Measurements from ENCODE around the gene FBXL13. TPM values are rescaled to one million over a fixed set of nuclear protein-coding genes. Genes with fewer than 3 reads are reported as not detected.
"Not testable (repeated sequence)": the region's sequence is repeated elsewhere in the genome, so short reads cannot be mapped to it uniquely, and the experiment has no call there.

Gene FBXL13
- total and polyA plus RNA-seq, 2 of the 8 experiments (the other 6 are each of a cell fraction or from before 2014, with no cell fraction given), result 1.2 to 2.8 TPM

- H2AFZ ChIP-seq (ENCODE audit: low read length); H3K27me3 ChIP-seq (replicated peaks in 1 of 4; ENCODE audit: control insufficient read depth in 3 of 4, extremely low read depth in 1 of 4, insufficient read depth in 3 of 4, low read length in 3 of 4); H3K23ac ChIP-seq (ENCODE audit: insufficient read length); H2BK12ac ChIP-seq (ENCODE audit: low read depth, low read length); H3K18ac ChIP-seq (ENCODE audit: extremely low read depth, low read length); H4K20me1 ChIP-seq (replicated peaks in 1 of 2; ENCODE audit: control insufficient read depth in 1 of 2, insufficient read depth in 2 of 2, low read length in 2 of 2); H3K4ac ChIP-seq (replicated peaks; ENCODE audit: insufficient read length, low read depth, low read length); H3K4me1 ChIP-seq (replicated peaks in 1 of 4; ENCODE audit: control insufficient read depth in 3 of 4, insufficient read depth in 4 of 4, low read length in 3 of 4); H4K8ac ChIP-seq (ENCODE audit: extremely low read depth, insufficient read depth, low read length); H3K14ac ChIP-seq (ENCODE audit: insufficient read length); CTCF ChIA-PET (ENCODE audit: partially characterized antibody); H3K79me1 ChIP-seq (ENCODE audit: low read depth, low read length); H3K27ac ChIP-seq (ENCODE audit: low read depth, low read length); H3K9ac ChIP-seq (replicated peaks in 1 of 4; ENCODE audit: extremely low read depth in 1 of 4, low read depth in 3 of 4, low read length in 3 of 4); H4K5ac ChIP-seq (ENCODE audit: insufficient read length, low read depth, low read length); H2BK20ac ChIP-seq (ENCODE audit: low read length); H3K79me2 ChIP-seq (ENCODE audit: control insufficient read depth in 1 of 2, insufficient read depth in 2 of 2, low read length in 2 of 2); H3K4me3 ChIP-seq (ENCODE audit: extremely low read depth in 1 of 4, insufficient read depth in 2 of 4, low read depth in 3 of 4, low read length in 4 of 4); DNase-seq (ENCODE audit: low read depth in 1 of 2, low spot score in 2 of 2); H2BK15ac ChIP-seq (ENCODE audit: low read length); H3K23me2 ChIP-seq (ENCODE audit: low read depth, low read length); H2BK5ac ChIP-seq (ENCODE audit: low read depth, low read length); POLR2A ChIA-PET (ENCODE audit: partially characterized antibody); FAIRE-seq; H2BK120ac ChIP-seq (replicated peaks; ENCODE audit: low read depth, low read length); H4K91ac ChIP-seq (replicated peaks; ENCODE audit: insufficient read length, low read length); H3K56ac ChIP-seq (replicated peaks; ENCODE audit: insufficient read length, low read depth, low read length); H2AK5ac ChIP-seq (ENCODE audit: low read depth, low read length); H3K9me3 ChIP-seq (ENCODE audit: insufficient read depth in 2 of 2, low read depth in 1 of 2, low read length in 1 of 2); H3K4me2 ChIP-seq (ENCODE audit: insufficient read depth in 1 of 2, low read depth in 2 of 2, low read length in 2 of 2): not testable (repeated sequence)
- H3K36me3 ChIP-seq (ENCODE audit: control insufficient read depth in 2 of 4, insufficient read depth in 4 of 4, low read length in 3 of 4), result peaks cover 0 to 11% (median 0%) of the 10 kb centered on the region in 4 experiments; a peak in 1 of 8 replicates
- WGBS, 2 experiments (ENCODE audit: extremely low coverage in 1 of 2, insufficient coverage in 1 of 2, insufficient read length in 1 of 2, insufficient replicate concordance in 2 of 2, low coverage in 1 of 2, low lambda C conversion rate in 2 of 2, missing lambda C conversion rate in 1 of 2), result 100% methylated on average over 1 of the region's 1 CpG; no CpG with 5 or more reads in 1 of the 2 experiments
These were observed 18.6 kb downstream of the FBXL13 start for GRCh38 chr7:103056006-103056405.

All from H1 (cell line).